Calu3 (cell line): ENCODE data around the gene CEP170. TPM values are rescaled to one million over a fixed set of nuclear protein-coding genes. Genes with fewer than 3 reads are reported as not detected.

ENCODE experiments used
- BruUV-seq: library from RNA; stranded (reverse); fragments of 400-500 nt; replicated peaks from 2 replicates; lab custom pipeline; 2021; lab: Mats Ljungman, UMichigan
- CTCF ChIA-PET: fragments of 300-600 bp; sonication (Branson Sonifier 250); formaldehyde crosslinking; loops from one replicate; lab custom pipeline; 2022; ENCODE audit warnings: antibody characterized with exemption; lab: Charles Lee
- DNase-seq: peaks from one replicate; pipeline ENCODE4 v3.0.0; 2022
- H3K27ac Mint-ChIP-seq: one replicate; pipeline ENCODE4 v1.8.0; 2022; ENCODE audit warnings: mixed read lengths; ENCODE audit not compliant: unreplicated experiment
- H3K27me3 Mint-ChIP-seq: one replicate; pipeline ENCODE4 v1.8.0; 2022; ENCODE audit warnings: mixed read lengths; ENCODE audit not compliant: unreplicated experiment
- H3K36me3 Mint-ChIP-seq: one replicate; pipeline ENCODE4 v1.8.0; 2022; ENCODE audit warnings: mild to moderate bottlenecking, moderate library complexity, mixed read lengths; ENCODE audit not compliant: insufficient read depth, unreplicated experiment
- H3K4me1 Mint-ChIP-seq: one replicate; pipeline ENCODE4 v1.8.0; 2022; ENCODE audit warnings: mild to moderate bottlenecking, low read depth, mixed read lengths; ENCODE audit not compliant: unreplicated experiment
- H3K4me3 Mint-ChIP-seq: one replicate; pipeline ENCODE4 v1.8.0; 2022; ENCODE audit warnings: mild to moderate bottlenecking, low read depth, moderate library complexity, mixed read lengths; ENCODE audit not compliant: unreplicated experiment
- H3K9me3 Mint-ChIP-seq: one replicate; pipeline ENCODE4 v1.8.0; 2022; ENCODE audit warnings: low read depth, mixed read lengths; ENCODE audit not compliant: unreplicated experiment
- CTCF ChIP-seq: fragments of 200-600 bp; IDR thresholded peaks from one replicate; pipeline ENCODE4 v1.8.0; 2022; ENCODE audit warnings: antibody characterized with exemption; ENCODE audit not compliant: unreplicated experiment
- intact Hi-C: fragments of 100-400 bp; cut with micrococcal nuclease; formaldehyde crosslinking; loops from one replicate; pipeline ENCODE4 v1.10.0; 2022; ENCODE audit not compliant: unreplicated experiment
- total RNA-seq: library from RNA; stranded (reverse); gene quantifications from 2 replicates; pipeline ENCODE4 v1.2.3, GENCODE V29; 2022

Gene CEP170
- total RNA-seq, 1 experiment from 2014 or later, result 133 TPM

GRCh38 chr1:243249214-243249613, 5.9 kb downstream of the CEP170 start:
- Mint-ChIP-seq H3K4me3 (no peak overlapping the region), H3K4me1 (peaks cover 39% of the 10 kb centered on the region), H3K27me3 (no peaks in the 10 kb centered on the region), H3K36me3 (peaks cover 34% of the 10 kb centered on the region), H3K27ac (no peak overlapping the region), H3K9me3 (no peaks in the 10 kb centered on the region)
- intact Hi-C loops, result loop anchor here (5.0 kb wide), 1 partner anchor 37 kb away; no protein-coding TSS in a partner anchor
- DNase-seq, result no peak
- BruUV-seq, result no TSS peak
- CTCF ChIA-PET, result no interaction called here
- TF ChIP-seq CTCF, result no peak

GRCh38 chr1:243247901-243248300, 7.2 kb downstream of the CEP170 start:
- intact Hi-C loops, result loop anchor here (5.0 kb wide), 1 partner anchor 36 kb away; no protein-coding TSS in a partner anchor
- no peak for TF ChIP-seq CTCF
- no TSS peak for BruUV-seq
- no peak overlapping the region for H3K27ac Mint-ChIP-seq
- H3K9me3 Mint-ChIP-seq, result no peaks in the 10 kb centered on the region
- DNase-seq, result no peak
- H3K4me3 Mint-ChIP-seq, result no peak overlapping the region
- H3K4me1 Mint-ChIP-seq, result peaks cover 39% of the 10 kb centered on the region
- CTCF ChIA-PET, result no interaction called here
- no peaks in the 10 kb centered on the region for H3K27me3 Mint-ChIP-seq
- peaks cover 21% of the 10 kb centered on the region for H3K36me3 Mint-ChIP-seq

- no peak for TF ChIP-seq CTCF
- peaks cover 16% of the 10 kb centered on the region for H3K36me3 Mint-ChIP-seq
- no peaks in the 10 kb centered on the region for H3K9me3 Mint-ChIP-seq
- no peak overlapping the region for H3K27ac Mint-ChIP-seq
- no peak for DNase-seq
- peaks cover 39% of the 10 kb centered on the region for H3K4me1 Mint-ChIP-seq
- CTCF ChIA-PET, result no interaction called here
- no peaks in the 10 kb centered on the region for H3K27me3 Mint-ChIP-seq
- intact Hi-C loops, result loop anchor here (5.0 kb wide), 1 partner anchor 35 kb away; no protein-coding TSS in a partner anchor
- no TSS peak for BruUV-seq
- no peak overlapping the region for H3K4me3 Mint-ChIP-seq
These were observed 8.2 kb downstream of the CEP170 start for GRCh38 chr1:243246916-243247315.

GRCh38 chr1:243244432-243244841, 10.6 kb downstream of the CEP170 start:
- H3K4me3 Mint-ChIP-seq, result no peak overlapping the region
- BruUV-seq, result no TSS peak
- peaks cover 12% of the 10 kb centered on the region for H3K36me3 Mint-ChIP-seq
- peaks cover 26% of the 10 kb centered on the region for H3K4me1 Mint-ChIP-seq
- H3K27ac Mint-ChIP-seq, result peak overlapping the region; percentile 16
- no peak for TF ChIP-seq CTCF
- DNase-seq, result no peak
- CTCF ChIA-PET, result interaction anchor here (0.6 kb wide), 1 partner anchor 1551 kb away, joined by 5 read pairs; no protein-coding TSS in a partner anchor
- H3K27me3 Mint-ChIP-seq, result no peaks in the 10 kb centered on the region
- intact Hi-C loops, result no loop called here
- no peaks in the 10 kb centered on the region for H3K9me3 Mint-ChIP-seq
